ENCODE measurements around the gene MAPKAP1.

The MAPKAP1 gene

DNA sequence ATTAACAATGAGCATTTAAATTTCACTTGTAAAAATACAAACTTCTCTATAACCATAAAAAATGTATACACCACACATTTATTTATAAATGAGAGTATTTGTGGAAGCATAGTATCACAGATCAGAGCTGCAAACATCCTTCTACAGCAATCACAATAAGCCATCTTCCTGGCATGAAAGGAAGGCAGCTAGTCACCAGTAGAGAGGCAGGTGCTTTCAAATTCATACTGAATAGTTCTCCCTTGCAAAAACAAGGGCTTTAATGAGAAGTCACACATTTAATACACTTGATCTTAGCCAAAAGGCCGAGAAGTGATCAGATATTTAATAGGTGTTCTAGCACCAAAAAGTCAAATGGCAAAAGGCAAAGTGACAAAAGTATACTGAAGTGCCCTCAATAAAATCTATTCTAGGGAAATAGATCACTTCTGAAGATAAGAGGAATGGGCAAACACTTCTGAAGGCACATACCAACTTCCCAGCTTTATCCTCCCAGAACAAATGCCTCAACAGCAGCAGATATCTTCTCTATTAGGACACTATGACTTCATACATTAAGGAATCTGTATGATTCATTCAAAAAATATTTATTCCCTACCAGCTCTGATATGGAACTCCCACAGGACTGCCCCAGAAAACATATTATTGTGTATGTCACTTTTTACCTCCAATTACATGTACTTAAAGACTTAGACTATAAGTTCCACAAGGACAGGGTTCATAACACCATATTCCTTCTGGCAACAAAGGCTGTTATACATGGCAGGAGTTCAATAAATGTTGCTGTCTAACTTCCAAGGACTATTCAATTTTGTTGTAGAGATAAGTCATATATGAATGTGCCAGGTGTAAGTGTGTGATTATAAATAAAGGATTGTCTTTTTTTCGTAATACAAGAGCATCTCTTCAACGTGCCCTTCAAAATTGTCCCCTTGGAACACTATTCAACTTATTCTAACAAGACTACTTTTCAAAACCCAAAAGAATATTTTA lies 31.7 kb downstream of the MAPKAP1 start:
- no peak for DNase-seq

GRCh38 chr9:125672876-125673275 lies 34.1 kb downstream of the MAPKAP1 start:
- no peak for DNase-seq

DNA sequence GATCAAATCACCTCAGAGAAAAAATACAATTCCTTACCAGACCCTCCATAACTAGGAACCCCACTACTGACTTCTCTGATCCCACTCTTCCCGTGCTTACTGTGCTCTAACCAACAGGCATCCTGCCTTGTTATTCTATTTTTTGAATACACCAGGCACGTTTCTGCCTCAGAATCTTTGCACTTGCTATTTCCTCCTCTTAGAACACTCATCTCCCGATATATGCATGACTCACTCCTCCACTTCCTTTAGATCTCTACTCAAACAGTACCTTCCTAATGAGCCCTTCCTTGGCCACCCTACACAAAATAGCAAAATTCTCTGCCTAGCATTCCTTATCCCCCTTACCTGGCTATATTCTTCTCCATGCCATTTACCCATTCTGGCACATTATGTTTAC lies 43.9 kb downstream of the MAPKAP1 start:
- no peak for DNase-seq

DNA sequence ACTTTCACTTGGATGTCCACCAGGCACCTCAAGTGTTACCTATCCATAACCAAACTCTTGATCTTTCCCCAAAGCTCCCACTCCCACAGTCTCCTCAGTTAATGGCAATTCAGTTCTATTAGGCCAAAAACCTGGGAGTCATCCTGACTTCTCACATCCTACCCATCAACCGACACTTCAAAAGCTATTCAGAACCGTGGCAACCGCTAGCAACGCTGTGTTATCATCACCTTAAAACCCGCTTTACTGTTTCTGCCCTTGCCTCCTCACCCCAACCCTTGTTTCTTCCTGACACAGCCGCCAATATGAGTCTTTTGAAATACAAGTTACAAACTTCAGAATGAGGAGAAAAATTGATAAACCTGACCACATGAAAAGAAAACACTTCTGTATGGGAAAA lies 46.5 kb downstream of the MAPKAP1 start:
- DNase-seq = no peak

DNA sequence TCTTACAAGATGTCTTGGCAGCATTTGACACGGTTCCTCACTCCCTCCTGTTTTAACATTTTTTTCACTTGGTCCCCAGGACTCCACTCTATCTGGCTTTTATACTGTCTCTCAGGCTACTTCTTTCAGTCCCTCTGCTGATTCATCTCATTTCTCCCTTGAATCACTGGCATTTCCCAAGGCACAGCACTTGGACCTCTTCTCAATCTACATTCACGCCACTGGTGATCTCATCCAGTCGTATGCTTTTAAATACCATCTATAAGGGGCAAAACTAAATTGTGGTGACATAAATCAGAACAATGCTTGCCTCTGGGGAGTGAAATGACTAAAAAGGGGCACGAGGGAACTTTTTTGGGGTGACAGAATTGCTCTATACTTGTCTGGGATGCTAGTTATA lies 47.1 kb downstream of the MAPKAP1 start:
- no peak for DNase-seq

GRCh38 chr9:125659201-125659840 lies 47.7 kb downstream of the MAPKAP1 start:
- DNase-seq = no peak

GRCh38 chr9:125656560-125656959 lies 50.4 kb downstream of the MAPKAP1 start:
- no peak for DNase-seq

- DNase-seq = no peak
Measured at GRCh38 chr9:125655691-125656410, 51.2 kb downstream of the MAPKAP1 start.

DNA sequence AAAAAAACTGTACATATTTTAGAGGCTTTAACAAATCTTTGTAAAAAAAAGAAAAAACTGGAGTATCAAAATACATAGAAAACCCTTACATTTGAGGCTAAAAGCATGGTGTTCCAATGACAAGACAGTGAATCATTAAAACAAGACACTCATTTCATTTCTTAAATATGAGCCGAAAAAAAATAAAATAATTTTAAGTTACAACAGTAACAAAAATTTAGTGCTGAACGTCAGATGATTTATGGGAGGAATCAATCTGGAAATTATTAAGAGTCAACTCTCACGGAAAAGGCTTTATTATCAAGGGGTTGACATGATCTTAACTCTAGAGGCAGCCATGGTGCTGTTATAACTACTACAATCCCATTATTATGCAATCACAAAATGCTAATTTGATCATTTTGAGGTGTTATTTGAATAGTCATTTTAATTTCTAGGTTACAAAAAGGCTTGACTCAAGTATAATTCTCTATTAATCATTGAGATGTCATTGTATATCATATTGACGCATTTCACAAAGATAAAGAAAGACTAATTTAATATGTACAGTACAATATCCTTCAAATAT lies 51.9 kb downstream of the MAPKAP1 start:
- DNase-seq = no peak

GRCh38 chr9:125654121-125654520 lies 52.9 kb downstream of the MAPKAP1 start:
- no peak for DNase-seq

DNA sequence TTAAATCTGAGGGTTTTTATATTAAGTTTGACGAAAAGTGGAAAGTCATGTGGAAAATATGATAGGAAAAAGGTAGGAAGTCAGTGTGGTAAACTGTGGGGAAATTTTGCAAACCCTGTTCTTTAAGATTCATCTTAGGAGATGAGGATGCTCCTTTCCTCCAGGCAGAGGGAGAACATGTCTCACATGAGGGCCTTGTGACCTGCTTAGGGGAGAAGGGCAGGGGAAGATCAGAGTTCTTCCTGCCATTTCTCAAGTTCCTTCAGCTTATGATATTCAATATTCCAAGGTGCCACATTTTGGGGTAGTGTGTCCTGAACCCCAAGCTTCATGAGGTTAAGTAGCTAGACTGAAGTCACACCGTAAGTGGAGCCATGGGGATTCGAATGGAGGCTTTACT lies 53.7 kb downstream of the MAPKAP1 start:
- no peak for DNase-seq

DNA sequence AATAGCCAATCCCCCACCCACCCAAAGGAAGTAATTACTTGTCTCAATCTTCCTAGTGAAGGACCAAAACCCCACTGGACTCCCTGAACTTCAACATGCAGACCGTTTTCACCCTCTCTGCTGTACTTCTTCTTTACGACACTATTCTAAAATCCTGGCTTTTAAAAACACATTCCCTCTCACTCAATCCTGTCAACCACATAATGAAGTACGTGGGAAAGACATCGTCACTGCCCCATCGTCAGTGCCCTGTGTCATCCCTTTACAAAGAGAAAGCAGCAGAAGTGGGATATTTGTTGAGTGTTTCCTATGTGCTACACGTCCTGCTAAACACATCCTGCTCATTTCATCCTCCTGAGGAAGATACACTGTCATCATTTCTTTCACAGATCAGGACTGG lies 54.2 kb downstream of the MAPKAP1 start:
- no peak for DNase-seq

- DNase-seq = no peak
Measured at GRCh38 chr9:125652233-125652594, 54.8 kb downstream of the MAPKAP1 start.

GRCh38 chr9:125651576-125652232 lies 55.3 kb downstream of the MAPKAP1 start:
- DNase-seq = no peak

GRCh38 chr9:125650271-125650737 lies 56.7 kb downstream of the MAPKAP1 start:
- peak in 1 of 2 experiments; percentile 31 for DNase-seq

- DNase-seq = no peak
Measured at GRCh38 chr9:125649826-125650225, 57.2 kb downstream of the MAPKAP1 start.

DNA sequence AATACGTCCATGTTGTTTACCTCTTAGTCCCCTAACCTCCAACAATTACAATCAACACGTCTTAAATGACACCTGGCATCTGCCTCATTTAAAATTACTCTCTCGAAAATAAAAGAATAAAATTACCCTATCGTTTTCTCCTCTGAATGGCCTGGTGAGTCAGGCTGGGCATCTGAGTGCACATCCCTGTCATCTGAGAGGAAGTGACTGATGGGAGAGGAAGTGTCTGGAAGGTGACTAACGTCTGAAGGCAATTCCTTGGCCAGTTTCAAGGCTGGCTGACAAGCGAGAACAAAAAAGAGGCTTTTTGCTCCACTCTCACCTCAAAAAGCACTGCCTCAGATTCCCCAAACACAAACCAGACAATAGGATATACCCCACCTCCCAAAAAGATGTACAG lies 57.7 kb downstream of the MAPKAP1 start:
- peak in 1 of 2 experiments; percentile 51 for DNase-seq

DNA sequence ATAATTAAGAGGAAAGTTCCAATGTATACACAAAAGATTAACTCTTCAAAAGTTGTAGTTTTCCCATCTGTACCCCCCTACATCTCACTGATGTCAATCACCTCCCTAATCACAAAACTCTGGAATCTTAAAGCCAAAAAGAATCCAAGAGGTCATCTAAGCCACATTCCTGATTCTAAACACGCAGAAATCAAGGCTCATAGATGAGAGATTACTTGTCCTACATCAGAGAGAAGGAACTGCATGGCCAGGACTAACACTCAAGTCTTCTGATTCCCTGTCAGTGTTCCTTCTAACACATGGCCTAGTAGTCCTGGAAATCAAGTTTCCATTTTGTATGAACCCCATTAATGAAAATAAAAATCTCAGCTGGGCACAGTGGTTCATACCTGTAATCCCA lies 58.7 kb downstream of the MAPKAP1 start:
- no peak for DNase-seq

- no peak for DNase-seq
Measured at GRCh38 chr9:125646621-125647100, 60.3 kb downstream of the MAPKAP1 start.

GRCh38 chr9:125646217-125646616 lies 60.8 kb downstream of the MAPKAP1 start:
- DNase-seq = no peak

DNA sequence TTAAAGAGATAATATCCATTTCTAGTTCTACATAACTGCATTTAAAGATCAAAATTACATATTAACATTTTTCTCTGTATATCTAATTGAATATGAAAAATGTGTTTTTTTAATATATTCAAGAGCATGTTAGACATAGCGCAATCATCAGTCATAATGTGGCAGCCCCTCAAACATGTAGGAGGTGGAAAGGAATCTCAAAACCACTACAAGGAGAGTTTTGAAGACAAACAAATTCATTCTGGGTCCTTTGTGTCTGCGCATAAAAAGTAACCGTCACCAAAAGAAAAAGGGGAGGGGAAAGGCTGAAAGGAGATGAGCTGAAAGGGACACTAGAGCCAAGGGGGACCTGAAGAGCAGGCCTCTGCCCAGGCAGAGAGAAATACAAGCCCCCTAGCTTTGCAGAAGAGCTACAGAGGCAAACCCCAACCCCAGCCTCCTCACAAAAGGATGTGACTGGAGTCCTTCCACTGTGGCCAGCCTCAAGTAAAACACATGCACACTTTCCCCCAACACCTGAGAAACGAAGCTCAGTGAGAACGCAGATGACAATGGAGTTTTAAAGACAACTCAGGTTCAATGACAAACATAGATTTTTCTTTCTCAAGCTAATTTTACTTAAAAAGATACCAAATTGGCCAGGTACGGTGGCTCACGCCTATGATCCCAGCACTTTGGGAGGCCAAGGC lies 62.0 kb downstream of the MAPKAP1 start:
- no peak for DNase-seq

- no peak for DNase-seq
Measured at GRCh38 chr9:125642311-125642710, 64.7 kb downstream of the MAPKAP1 start.
